Left colon (tissue), 2 donors: ENCODE results near the gene LDB3. TPM values are rescaled to one million over a fixed set of nuclear protein-coding genes. Genes with fewer than 3 reads are reported as not detected.

Source experiments
- ATAC-seq: fragments of 200-7000 bp; cut with Tn5 transposase; one replicate; pipeline ENCODE4 v1.9.1; 2020; ENCODE audit warnings: mild to moderate bottlenecking, moderate library complexity
- DNase-seq, 2 donors: peaks; one replicate each; pipeline ENCODE4 v3.0.0-alpha.2; 2020
- intact Hi-C, 2 donors: fragments of 100-400 bp; cut with DNase I in 1 of 2; cut with micrococcal nuclease in 1 of 2; formaldehyde crosslinking; loops; one replicate each; pipeline versions ENCODE4 v1.11.2 to v1.14.0; 2022; cut with DNase I, micrococcal nuclease
- total RNA-seq, 2 donors: library from RNA; stranded (reverse); fragmentation: NEBNext Ultra II Directional; extraction: Animal tissue kit (Norgen Biotek cat#: 25700); gene quantifications; one replicate each; pipeline ENCODE4 v1.2.1, GENCODE V29; 2021
- donor health status: DM: no; HTN: no; CAD: no.
- donor health status: DM: yes; HTN: yes; CAD: no.

Gene LDB3
- total RNA-seq, 2 donors from 2014 or later, result 0.31 to 4.3 TPM

GRCh38 chr10:86673827-86674581, 5.7 kb downstream of the LDB3 start:
- ATAC-seq, result peak; percentile 19
- intact Hi-C loops, result no loop called here
- no peak for DNase-seq

GRCh38 chr10:86674912-86675311, 6.6 kb downstream of the LDB3 start:
- DNase-seq, result no peak
- intact Hi-C loops, result no loop called here

GRCh38 chr10:86677374-86677773, 9.1 kb downstream of the LDB3 start:
- DNase-seq (no peak), ATAC-seq (no peak)
- intact Hi-C loops, result no loop called here

More at GRCh38 chr10:86674912-86675311, 6.6 kb downstream of the LDB3 start:
- no peak for ATAC-seq

- ATAC-seq, result peak; percentile 67
- peak in 1 of 2 donors; percentile 56 for DNase-seq
- intact Hi-C loops, result no loop called here
Measured at GRCh38 chr10:86678999-86679792, 10.9 kb downstream of the LDB3 start.

GRCh38 chr10:86681047-86681446, 12.7 kb downstream of the LDB3 start:
- ATAC-seq, result peak; percentile 16
- intact Hi-C loops, result loop anchor here in 1 of 2 donors (10.0 kb wide), 1 partner anchor 284 kb away; the partner anchor contains the start of gene ADIRF
- no peak for DNase-seq

- DNase-seq, result no peak
- intact Hi-C loops, result loop anchor here in 1 of 2 donors (10.0 kb wide), 1 partner anchor 283 kb away; the partner anchor contains the start of gene ADIRF
- ATAC-seq, result no peak
Measured at GRCh38 chr10:86681722-86682386, 13.5 kb downstream of the LDB3 start.

GRCh38 chr10:86682675-86683074, 14.4 kb downstream of the LDB3 start:
- no peak for ATAC-seq
- intact Hi-C loops, result loop anchor here in 1 of 2 donors (10.0 kb wide), 1 partner anchor 282 kb away; the partner anchor contains the start of gene ADIRF
- no peak for DNase-seq

GRCh38 chr10:86684331-86685097, 16.2 kb downstream of the LDB3 start:
- ATAC-seq, result no peak
- intact Hi-C loops, result loop anchor here in 1 of 2 donors (10.0 kb wide), 1 partner anchor 280 kb away; the partner anchor contains the start of gene ADIRF
- no peak for DNase-seq

- intact Hi-C loops, result loop anchor here in 1 of 2 donors (10.0 kb wide), 1 partner anchor 279 kb away; the partner anchor contains the start of gene ADIRF
- DNase-seq (no peak), ATAC-seq (no peak)
Measured at GRCh38 chr10:86685416-86685815, 17.1 kb downstream of the LDB3 start.

- intact Hi-C loops, result loop anchor here in 1 of 2 donors (10.0 kb wide), 1 partner anchor 279 kb away; the partner anchor contains the start of gene ADIRF
- DNase-seq, result no peak
- ATAC-seq, result no peak
Measured at GRCh38 chr10:86685893-86686632, 17.8 kb downstream of the LDB3 start.

GRCh38 chr10:86686972-86687371, 18.7 kb downstream of the LDB3 start:
- intact Hi-C loops, result loop anchor here in 1 of 2 donors (10.0 kb wide), 1 partner anchor 278 kb away; the partner anchor contains the start of gene ADIRF
- ATAC-seq, result no peak
- no peak for DNase-seq

GRCh38 chr10:86687750-86688149, 19.4 kb downstream of the LDB3 start:
- intact Hi-C loops, result loop anchor here in 1 of 2 donors (10.0 kb wide), 1 partner anchor 277 kb away; the partner anchor contains the start of gene ADIRF
- ATAC-seq (no peak), DNase-seq (no peak)

GRCh38 chr10:86688398-86688921, 20.1 kb downstream of the LDB3 start:
- ATAC-seq (peak; percentile 83), DNase-seq (peak in 1 of 2 donors; percentile 51)
- intact Hi-C loops, result loop anchor here in 1 of 2 donors (10.0 kb wide), 1 partner anchor 276 kb away; the partner anchor contains the start of gene ADIRF

- ATAC-seq, result no peak
- no peak for DNase-seq
- intact Hi-C loops, result loop anchor here in 1 of 2 donors (10.0 kb wide), 1 partner anchor 276 kb away; the partner anchor contains the start of gene ADIRF
Measured at GRCh38 chr10:86689146-86689545, 20.8 kb downstream of the LDB3 start.

GRCh38 chr10:86690231-86690630, 21.9 kb downstream of the LDB3 start:
- ATAC-seq (no peak), DNase-seq (no peak)
- intact Hi-C loops, result no loop called here

GRCh38 chr10:86690657-86691084, 22.4 kb downstream of the LDB3 start:
- ATAC-seq (no peak), DNase-seq (no peak)
- intact Hi-C loops, result no loop called here
